NCI-H2029 (cell line): ENCODE data around the gene F3.

Experiments
- DNase-seq: peaks from one replicate; lab custom pipeline; 2025; lab: John Stamatoyannopoulos, UW

Gene F3

DNA sequence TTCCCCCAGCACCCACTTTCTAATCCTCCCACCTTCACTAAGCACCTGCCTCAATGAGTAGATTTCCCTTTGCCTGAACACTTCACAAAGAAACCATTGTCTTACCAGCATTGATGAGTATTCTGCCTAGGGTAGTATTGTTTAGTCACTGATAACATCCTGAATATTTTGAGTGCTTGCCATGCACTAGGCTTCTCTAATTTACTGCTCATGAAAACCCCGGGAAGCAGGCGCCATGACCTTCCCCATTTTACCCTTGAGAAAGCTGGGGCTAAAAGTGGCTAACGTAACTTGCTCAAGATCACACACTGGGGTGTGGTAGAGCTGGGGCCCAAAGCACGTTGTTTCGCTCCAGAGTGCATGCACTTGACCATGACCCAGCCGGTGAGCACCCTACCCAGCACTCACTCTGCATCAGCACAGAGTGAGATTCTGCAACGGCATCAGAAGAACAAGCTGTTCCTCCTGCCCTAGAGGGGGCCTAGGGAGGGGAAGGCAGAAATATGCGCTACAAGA is 10.6 kb upstream of the F3 start:
- DNase-seq: no peak

DNA sequence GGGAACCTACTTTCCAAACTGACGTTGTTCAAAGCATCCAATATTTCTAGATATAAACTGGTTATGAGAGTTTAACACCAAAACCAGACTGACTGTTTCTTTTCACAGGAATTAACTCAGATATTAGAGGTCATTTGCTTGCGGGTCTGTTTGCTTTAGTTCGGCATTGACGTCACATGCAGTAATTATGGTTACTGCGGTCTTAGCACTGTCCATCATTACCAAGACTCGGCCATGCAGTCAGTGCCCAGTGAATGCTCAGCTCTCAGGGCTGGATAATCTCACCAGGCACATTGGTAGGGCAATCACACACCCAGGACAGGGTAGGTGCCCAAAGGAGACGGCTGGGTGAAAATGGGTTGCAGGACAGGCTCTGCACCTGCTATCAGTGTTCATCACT is 9.9 kb upstream of the F3 start:
- no peak for DNase-seq

DNA sequence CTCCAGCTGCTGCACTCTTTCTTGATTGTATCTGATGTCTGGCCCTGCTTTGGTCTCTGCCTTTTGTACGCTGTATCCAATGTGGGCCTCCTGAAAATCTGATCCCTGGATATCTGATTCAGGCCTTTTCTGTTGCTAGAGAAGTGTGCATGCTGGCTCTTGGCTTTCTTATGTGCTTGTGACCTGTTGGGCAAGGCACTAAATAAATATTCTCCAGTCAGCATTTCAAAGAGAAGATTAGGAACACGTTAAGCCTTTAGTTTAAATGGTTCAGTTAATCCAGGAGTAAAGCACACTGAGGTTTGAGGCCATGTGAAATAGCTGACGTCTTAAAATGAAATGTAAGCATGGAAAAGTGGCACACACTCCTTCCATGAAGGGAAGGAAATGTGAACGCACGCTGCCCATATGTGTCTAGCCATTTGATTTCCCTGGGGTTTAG is 9.3 kb upstream of the F3 start:
- DNase-seq: no peak

DNA sequence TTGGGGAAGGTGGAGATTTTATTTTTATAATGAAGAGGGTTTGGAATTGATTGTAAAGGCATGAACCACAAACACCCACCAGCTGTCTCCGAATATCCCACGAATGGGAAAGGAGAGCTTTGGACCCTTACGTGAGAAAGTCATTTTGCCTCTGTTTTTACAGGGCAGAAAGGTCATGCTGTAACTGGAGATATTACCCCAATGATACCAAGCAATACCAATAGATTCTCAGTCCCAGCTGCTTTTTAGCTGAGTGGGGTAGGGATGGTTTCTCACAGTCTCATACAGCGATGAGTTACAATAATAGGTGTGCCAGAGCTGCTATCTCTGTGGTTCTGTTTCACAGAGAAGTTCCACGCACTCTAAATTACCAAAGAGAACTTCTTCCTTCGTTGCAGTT is 8.8 kb upstream of the F3 start:
- DNase-seq: no peak

DNA sequence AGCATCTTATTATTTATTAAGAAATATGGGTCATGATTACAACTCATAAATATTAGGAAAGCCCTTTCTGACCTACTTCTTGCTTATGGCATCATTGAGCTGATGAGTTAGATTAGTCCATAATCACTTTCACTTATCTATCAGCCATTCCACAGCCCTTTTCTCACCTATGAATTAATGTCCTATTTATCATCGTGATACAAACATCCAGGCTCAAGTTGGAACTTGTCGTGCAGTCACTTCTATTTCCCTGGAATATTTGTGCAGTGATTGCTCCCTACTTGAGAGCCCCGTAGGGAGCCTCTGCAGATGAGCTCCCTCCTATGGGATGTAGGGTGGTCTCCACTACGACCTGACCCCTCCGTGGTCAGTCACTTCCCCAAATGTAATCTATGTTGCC is 8.1 kb upstream of the F3 start:
- DNase-seq: no peak

DNA sequence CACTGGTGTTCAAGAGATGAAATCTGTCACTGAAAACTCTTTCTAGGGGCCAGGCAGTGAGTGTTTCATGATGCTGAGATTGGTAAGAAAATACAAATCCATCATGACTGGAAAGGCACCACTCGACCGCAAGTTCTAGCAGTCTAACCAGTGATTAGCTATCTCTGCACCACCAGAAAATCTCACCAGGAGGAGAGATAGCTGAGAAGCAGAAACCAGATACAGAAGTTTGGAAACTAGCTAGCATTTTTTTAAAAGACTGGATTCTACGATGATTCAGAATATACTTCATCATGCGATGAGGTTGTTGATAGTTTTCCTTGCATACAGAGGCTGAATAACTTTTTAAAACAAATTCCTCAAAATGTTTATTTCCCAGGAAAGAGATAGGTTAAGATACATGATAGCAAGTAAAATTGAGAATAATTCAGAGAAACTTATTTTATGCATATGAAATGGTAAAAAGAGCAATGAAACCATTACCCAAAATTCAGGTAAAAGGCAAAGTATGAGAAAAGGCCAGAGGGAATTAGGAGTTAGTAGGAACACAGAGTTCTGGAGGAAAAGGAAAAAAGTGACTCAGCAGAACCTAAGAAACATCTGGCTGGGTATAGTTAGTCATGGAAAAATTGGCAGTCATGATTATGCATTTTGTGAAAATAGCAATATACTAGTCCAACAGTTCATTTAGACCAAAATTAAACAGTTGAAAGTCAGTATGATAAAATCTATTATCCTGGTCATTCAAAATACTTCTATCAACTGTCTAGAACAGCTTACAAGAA is 3.3 kb upstream of the F3 start:
- DNase-seq: no peak

DNA sequence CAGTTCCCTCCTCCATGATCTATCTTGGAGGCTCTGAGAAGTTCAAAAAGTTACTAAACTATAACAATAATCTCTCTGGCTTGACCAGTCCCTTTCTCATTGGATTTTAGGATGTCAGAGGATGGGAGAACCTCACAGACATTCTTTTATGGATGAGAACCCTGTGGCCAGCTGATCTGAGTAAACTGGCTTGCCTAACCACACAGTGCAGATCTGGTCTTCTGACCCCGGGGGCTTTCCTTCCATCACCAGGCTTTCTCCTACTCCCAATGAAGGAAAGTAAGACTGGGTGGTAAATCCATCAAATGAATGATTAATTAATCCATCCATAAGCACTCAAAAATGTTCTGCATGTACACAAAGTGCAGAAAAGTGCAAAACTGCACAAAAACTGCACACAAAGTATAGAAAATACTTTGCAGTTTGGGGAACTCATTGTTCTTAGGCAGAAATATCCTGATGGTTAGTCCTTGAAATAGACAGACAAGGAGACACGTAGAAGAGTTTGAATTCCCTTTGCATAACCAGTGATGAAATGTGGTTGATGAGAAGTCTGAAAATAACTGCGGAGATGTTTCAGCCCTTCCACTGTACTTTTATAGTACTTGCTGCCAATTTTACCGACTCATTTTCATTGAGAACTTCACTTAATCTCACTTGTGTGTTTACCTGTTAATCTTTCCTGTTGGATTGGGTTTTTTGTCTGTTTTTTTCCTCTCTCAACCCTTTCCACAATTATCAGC is 2.5 kb upstream of the F3 start:
- DNase-seq: no peak

DNA sequence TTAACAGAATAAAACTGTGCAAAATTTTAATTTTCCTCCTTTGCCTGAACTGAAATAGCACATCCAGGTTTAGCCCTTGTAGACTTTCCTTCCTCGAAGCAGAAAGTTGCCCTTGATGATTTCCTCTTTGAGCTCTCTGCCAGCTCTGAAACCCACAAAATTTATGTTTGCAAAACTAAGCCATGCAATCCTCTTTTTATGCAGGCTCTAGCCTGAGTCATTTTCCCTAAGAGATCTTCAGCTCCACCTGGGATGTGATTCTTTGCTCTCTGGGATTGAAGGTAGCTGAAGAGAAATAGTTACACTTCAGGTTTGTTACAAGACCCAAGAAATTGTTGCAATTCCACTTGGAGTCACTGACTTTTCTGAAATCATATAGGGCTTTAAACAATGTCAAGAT is 1.4 kb upstream of the F3 start:
- no peak for DNase-seq

DNA sequence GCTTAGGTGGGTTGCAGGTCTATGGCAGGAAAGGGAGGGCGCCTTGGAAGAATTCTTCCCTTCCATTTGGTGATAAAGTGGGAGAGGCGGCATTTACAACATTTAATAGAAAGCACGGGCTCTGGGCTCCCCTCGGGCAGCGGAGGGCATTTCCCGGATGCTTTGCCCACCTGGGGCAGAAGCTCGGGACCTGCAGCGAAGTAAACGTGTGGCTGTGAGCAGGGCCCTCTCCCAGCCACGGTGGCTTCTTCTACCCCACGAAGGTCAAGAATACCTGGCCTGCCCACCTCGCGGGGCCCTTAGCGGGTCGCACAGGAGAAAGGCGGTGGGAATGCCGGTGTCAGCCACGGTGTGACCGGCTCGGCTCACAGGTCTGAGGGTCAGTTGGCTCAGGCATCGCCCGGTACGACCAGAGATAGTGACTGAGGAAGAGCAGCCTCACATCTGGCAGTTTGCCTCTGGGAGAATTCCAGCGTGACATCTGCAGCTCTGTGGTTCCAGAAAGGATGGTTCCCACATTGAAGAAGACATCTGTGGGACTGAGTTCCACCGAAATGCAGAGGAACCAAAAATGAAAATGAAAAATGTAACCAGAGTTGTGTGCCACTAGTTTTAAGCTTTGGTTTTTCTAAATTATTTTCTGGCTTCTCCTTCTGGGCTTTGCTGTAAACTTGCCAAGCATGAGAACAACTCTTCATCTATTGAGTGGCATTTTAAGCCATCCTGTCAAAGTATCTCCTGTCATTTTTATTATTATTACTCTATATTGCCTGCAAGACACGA is 720 bp upstream of the F3 start:
- DNase-seq: no peak

DNA sequence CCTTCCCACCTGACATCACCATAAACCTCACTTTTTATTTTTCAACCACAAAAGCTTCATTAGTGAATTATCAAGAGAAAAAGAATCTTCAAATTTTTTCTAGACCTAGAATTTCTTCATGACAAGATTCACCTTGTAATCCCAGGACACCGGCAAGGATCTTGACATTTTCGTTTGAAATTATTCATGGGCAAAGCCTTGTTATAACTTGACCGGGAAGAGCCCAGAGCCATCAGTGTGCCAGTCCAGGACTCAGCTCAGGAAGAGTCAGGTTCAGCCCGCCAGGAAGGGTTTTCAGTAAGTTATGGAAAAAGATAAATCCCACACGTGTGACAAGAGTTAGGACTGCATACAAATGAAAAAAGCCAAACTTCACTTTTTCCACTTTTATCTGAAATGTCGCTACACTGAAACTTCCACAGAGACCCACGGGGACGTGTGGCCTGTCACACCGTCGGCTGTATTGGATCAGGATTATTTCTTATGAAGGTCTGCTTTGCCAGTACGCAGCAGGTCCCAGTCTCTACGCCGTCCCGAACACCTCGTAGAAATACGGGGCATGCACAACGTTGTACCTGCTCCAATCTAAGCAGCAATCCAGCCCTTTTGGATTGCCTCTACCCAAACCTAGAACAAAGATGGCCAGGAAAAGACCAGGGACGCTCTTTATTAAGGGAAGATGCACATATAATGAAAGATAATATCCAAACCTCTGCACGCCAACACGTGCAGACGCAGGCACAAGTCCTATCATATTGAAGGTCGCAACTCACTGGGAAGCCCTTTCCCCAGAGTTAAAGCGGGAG is 916 bp downstream of the F3 start:
- no peak for DNase-seq

DNA sequence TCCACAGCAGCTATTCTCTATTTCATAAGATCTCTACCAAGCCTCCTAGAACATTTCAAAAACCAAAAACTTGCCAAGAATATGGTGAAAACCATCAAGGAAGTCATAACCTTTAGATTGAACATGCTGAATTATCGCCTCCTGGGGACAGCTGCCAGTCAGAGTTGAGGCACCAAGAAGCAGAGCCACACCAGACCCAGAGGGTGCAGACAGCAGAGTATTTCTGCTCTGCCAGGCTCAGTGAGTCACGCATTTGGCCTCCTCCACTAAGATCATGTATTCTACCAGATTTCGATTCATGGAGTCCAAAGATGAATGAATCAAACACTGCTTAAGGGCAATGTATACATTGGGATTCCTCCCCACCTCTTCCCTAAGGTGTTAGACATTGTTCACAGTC is 2.1 kb downstream of the F3 start:
- no peak for DNase-seq

DNA sequence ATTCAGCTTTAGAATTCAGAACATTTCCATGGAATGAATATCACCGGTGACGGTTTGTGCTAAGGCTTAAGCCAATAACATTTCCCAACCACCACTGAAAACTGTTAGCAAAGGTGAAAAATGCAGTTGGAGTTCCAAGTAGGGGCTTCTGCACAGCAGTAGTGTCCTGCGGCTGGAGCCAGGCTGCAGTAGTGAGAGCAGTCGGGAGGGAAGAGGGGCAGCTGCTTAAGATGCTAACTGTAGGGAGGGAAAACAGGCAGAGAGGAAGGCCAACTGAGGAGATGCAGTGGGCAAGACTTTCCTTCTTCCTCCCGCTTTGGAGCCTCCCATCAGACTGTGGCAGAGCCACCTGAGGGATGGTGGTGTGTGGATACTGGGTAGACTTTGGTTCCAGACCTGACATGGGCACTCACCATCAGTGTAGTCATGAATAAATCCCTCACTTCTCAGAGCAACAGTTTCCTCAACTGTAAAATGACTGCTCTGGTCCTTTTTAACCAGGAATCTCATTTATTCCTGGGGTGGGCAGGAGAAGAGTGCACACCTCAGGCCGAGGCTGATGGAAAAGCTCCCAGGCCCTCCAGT is 3.2 kb downstream of the F3 start:
- DNase-seq: no peak

DNA sequence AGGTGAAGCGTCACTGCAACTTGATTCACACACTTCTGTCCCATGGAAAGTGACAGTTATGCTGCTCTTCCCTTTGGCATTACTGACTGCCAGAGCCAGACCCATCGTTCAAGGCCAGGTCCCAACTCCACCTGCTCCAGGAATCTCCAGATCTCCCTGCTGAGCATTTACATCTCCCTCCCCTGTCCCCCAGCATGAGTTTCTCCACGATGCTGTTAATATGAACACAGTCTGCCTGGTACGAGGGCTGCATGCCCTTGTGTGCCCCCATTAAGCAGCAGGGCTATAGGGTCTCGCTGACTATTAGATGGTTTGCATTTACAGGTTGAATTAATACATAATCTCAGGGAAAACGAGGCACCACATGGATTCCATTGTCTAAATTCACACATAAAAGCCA is 4.3 kb downstream of the F3 start:
- no peak for DNase-seq

DNA sequence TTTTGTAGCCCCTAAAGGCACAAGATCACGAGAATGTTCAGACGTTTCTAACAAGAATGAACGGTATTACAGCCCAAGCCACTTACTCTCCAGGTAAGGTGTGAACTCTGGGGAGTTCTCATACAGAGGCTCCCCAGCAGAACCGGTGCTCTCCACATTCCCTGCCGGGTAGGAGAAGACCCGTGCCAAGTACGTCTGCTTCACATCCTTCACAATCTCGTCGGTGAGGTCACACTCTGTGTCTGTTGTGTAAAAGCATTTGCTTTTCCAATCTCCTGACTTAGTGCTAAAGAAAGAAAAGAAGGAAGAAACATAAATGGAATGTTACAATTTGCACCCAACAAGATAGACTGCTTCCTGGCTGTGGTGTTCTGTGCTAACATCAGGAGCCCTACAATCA is 5.7 kb downstream of the F3 start:
- DNase-seq: no peak

DNA sequence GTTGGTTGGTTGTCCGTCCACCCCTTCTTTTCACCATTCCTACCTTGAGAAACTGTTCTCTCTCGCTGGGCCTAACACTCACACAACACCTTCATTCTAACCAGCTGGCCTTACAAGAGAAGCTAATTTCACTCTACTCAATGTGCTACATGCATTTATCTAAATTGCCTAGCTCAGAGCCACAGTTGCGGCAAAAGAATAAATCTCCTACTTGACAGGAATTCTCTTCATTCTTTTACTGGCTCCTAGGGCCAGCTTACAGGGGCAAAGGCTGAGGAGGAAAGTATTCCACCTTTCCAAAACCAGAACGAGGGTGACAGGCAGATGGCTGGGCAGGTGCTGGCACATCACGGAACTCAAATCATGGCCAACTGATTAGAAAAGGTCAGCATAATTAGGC is 6.5 kb downstream of the F3 start:
- no peak for DNase-seq

DNA sequence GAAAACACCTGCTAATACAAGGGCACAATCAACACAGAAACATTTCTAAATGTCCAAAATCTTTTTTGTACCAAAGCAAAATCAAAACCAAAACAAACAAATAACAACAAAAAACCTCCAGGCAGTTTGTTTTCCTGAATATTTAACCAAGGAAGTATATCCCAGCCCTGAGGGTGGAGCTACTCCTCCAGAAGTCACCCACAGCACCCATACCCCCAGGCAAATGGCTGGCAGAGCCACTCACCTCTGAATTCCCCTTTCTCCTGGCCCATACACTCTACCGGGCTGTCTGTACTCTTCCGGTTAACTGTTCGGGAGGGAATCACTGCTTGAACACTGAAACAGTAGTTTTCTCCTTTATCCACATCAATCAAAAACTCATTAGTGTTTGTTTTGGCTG is 9.5 kb downstream of the F3 start:
- DNase-seq: no peak

DNA sequence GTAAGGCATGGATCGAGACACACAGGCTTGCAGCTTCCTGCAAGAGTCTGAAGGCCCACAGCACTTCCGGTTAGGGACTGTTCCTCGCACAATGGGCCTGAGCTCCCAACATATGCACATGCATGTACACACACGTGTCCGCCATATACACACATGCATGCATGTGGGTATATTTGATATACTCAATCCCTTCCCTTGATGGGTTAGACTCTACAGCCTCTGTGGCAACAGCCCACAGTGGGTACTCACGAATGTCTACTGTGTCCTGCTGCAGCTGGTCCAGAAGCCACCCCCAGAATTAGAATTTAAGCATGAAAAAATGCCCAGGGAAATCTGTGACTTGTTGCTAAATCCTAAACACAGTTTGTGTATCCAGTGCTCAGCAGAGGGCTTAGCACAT is 9.9 kb downstream of the F3 start:
- DNase-seq: no peak

DNA sequence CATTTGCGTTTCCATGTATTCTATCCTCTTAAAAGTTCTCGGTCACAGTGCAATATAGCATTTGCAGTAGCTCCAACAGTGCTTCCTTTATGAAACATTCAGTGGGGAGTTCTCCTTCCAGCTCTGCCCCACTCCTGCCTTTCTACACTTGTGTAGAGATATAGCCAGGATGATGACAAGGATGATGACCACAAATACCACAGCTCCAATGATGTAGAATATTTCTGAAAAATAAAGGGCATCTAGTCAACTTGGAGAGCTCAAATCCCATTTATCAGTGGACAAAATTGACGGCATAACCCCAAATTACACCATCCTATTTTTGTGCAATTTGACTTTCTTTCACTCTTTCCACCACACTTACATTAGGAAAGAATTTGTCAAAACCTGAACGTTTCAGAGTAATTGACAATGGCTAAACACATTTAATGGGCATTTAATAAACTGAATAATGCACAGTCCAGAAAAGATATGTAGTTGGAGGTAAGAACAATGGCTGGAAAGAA is 11.1 kb downstream of the F3 start:
- no peak for DNase-seq

DNA sequence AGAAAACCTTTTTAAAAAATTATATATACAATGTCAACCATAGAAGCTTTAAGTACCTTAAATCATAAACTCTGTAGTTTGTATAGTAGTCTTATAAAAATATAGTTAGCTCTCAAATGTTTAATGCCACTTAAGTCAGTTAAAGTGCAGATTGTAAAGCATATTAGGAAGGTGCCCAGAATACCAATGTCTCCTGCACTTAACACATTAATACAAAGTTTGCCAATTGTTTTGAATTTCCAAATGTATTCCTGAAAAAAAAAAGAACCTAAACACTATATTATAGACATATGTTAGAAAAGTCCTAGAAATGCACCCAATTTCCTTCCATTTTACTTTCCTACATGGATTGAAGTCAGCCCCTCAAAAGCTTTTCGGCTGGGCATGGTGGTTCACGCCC is 12.1 kb downstream of the F3 start:
- DNase-seq: no peak

DNA sequence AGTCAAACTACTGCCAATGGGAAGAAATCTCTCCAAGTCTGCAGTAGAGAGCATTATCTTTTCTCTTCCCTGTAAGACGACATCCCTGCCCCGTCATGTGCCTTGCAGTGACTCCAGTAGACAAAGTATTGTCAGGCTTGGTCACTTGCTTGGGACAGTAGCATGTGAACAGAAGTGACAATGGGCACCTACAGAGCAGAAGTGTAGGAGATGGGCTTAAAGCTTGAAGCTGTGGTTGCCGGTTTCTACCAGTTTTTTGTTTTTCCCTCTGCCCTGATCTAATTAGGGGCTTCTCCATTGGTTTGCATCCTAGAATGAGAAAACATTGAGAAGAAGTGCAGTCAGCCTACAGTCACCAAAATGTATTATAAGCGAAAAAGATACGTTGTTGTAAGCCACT is 12.7 kb downstream of the F3 start:
- no peak for DNase-seq

DNA sequence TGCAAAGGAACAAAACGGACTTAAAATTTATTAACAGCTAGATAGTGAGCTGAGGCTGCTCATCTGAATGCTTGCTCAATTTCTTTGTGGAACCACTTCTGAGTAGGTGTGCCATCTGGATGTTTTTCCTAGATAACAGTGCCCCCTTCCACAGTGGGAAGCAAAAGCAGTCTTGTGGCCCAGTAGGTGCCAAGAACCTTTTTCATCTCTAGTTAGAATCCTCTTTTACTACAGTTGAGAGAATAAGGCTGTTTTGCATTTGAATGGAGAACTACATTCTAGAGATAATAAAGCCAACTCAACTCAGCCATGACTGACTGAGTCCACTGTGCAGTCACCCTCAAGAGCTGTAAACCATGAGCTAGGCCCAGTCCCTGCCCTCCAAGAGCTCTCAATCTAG is 13.3 kb downstream of the F3 start:
- DNase-seq: no peak
